HG03103 (cell line): ENCODE results near the gene CSTPP1.
A peak's percentile ranks its signal among the peaks of the same experiment; 100 is the strongest.

ENCODE experiments used
- ATAC-seq: cut with Tn5 transposase; IDR thresholded peaks from one replicate; pipeline ENCODE4 v1.9.1; 2021; ENCODE audit warnings: low read depth; ENCODE audit not compliant: unreplicated experiment

CSTPP1 gene

DNA sequence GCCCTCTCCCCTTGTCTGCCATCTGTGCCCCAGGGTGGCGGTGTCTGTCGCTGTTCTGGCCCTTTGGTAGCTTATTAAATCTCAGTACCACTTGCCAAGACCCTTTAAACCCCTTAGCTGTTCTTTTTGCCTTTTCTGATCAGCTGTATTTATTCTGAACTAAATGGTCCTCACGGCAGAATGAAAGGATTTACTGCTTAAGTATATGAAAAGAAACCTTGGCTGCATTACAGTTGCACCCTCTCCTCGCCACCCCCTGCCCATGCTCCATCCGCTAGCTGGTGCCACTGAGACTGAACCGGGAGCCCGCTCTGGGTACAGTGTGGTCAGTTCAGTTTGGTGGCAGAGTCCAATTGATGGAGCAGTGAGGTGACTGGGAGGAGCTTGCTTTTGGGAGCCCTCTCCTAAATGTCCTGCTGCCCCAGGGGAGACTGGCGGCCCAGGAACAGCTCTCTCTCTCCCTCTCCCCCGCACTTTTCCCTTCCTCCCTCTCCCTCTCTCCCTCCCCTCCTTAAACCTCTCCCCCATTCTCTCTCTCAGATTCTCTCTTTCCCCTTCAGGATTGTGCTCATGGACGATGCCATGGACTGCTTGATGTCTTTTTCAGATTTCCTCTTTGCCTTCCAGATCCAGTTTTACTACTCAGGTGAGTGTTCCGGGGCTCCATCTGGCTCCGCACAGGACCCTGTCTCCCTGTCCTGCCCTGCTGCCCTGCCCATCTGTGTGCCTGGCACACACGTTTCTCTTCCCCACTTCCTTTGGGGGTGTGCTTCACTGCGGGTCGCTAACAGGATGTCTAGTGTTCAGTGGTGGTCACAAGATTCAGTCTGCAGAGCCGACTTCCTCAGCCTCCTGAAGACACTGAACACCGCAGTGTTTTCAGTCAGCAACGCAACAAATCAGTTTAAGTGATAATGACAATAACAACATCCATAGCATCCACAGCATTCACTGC, 218.3 kb downstream of the CSTPP1 start:
- ATAC-seq = no peak

GRCh38 chr11:47155879-47156278, 219.3 kb downstream of the CSTPP1 start:
- ATAC-seq = no peak

DNA sequence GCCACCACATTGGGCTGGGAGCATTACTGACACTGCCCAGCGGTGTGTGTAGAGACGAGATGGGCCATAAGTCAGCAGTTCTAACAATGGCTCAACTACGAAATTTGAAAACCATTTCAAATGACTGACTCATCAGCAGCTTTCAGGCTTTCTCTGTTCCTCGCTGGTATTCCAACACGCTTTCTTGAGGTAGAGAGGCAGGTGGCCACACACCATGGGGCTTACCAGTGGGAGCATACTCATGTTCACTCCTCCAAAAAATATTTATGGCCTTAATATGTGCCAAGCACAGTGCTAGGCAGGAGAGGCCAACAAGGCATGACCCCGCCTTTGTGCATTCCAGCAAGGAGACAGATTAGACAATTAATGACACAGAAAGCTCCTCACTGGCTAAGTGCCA, 219.8 kb downstream of the CSTPP1 start:
- no peak for ATAC-seq

DNA sequence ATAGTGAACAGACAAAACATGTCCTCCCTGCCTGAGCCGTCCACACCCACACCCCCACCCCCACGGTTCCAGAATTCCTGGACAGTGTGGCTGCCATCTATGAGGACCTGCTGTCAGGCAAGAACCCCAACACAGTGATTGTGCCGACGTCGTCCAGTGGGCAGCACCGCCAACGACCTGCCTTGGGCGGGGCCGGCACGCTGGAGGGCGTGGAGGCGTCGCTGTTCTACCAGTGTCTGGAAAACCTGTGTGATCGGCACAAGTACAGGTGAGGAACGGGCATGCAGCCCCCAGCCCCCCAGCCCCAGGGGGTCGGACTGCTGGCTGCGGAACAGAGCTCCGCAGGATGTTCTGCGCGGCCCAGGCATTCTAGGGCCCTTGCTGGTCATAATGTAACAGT, 220.4 kb downstream of the CSTPP1 start:
- no peak for ATAC-seq

GRCh38 chr11:47157805-47158204, 221.2 kb downstream of the CSTPP1 start:
- ATAC-seq = no peak

GRCh38 chr11:47158242-47158641, 221.7 kb downstream of the CSTPP1 start:
- no peak for ATAC-seq

- no peak for ATAC-seq
Observed at GRCh38 chr11:47160753-47161133, 224.2 kb downstream of the CSTPP1 start.

DNA sequence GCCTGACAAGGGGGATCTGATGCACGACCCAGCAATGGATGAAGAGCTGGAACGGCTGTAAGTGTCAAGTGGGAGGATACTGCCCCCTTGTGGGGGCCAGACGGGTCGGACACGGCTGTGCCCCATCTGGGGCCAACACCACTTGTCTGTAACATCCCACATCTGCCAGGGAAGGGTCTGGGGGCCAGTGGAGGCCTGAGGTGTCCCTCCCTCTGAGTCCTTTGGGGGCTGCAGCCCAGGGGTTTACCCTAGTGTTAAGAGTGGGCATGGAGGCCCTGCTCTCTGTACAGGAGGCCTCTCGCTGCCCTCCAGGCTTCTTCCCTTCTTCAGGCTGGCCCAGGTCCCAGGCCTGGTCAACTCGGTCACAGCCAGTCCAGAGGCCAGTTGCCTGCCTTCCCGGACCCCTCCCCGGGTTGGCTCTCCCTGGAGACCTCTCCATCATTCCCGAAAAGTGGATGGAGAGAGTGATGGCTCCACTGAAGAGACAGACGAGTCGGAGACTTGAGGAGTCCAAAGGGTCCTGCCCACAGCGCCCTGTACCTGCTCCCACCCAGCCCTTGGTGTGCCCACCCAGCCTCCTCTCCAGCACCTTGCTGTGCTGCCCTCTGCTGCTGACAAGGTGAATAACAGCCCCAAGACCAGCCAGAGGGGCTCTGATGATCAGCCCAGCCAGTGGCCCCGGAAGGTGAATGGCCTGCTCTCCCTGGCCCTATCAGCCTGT, 224.7 kb downstream of the CSTPP1 start:
- ATAC-seq = peak; percentile 56

- ATAC-seq = no peak
Observed at GRCh38 chr11:47161890-47162289, 225.3 kb downstream of the CSTPP1 start.

DNA sequence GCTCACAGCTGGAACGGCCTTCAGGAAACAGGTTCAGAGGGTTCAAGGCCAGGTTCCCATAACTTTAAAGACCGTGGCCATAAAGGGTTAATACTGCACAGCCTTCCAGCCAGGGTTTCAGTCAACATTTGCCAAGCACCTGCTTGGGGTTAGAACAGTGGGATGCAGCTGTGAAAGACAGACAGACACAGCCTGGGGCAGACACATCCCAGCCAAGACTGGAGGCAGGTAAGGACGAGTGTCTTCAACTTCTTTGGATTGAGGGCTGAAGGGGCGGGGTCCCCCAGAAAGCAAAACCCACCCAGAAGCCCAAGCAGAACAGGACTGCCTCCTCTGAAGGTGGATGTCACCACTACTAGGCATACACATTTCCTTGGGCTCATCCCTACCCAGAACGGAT, 225.9 kb downstream of the CSTPP1 start:
- no peak for ATAC-seq

DNA sequence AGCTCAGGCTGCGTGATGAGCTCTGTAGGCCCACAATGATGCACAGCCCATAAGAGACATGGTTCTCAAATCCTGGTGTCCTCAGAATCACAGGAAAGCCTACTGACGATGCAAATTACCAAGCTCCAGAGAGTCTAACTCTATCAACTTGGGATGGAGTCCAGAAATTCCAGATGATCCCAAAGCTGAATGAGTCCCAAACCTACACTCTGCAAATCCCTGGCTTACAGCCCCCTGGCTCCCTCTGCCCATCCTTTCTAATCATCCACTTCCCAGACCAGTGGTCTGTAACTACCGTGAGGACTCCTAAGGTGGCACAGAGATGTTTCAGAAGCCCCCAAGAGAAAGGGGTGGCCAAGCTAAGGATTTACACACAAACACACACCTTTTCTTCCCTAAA, 226.6 kb downstream of the CSTPP1 start:
- no peak for ATAC-seq

DNA sequence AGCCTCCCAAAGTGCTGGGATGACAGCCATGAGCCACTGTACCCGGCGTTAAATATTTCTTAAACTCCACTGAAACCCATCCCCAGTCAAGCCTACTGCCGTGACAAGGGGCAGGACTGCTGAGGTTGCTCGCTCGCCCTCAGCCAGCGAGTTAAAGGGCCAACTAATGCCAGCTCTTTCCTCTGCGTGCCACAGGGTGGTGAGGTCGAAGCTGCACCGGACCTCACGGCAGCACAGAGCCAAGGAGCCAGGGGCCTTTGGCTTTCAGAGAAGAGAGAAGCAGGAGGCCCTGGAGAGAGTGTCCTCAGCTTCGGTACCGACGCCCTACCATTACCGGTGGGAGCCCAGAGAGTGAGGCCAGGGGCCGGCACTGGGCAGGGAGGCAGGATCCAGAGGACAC, 227.3 kb downstream of the CSTPP1 start:
- ATAC-seq = no peak

GRCh38 chr11:47164321-47164720, 227.8 kb downstream of the CSTPP1 start:
- ATAC-seq = no peak

DNA sequence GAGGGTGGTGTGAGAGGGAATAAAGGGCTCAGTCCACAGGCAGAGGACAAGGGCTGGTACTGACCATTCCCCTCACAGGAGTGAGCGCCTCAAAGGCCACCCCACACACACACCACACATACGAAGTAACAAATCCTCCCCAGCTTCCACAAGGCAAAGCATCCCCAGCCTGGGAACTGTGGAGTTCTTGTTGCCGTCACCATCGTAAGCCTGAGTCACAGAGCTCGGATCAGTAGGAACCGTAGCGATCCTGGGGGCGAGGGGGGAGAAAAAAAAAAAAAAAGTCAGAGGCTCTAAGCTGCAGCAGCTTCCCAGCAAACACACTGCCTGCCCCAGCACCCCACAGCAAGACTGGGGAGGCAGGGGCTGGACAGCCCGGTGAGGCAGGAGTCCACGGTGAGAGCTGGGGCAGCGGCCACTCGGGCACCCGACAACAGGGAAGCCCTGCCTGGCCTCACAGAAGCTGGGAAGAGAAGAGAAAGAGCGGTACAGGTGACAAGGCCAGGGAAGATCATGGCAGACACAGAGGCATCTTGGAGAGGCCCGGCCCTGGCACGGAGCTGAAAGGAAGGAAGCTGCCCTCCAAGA, 228.8 kb downstream of the CSTPP1 start:
- ATAC-seq = no peak

GRCh38 chr11:47166368-47166767, 229.8 kb downstream of the CSTPP1 start:
- no peak for ATAC-seq

- ATAC-seq = no peak
Observed at GRCh38 chr11:47171061-47171838, 234.7 kb downstream of the CSTPP1 start.

GRCh38 chr11:47171856-47172255, 235.3 kb downstream of the CSTPP1 start:
- no peak for ATAC-seq

- no peak for ATAC-seq
Observed at GRCh38 chr11:47172740-47173336, 236.3 kb downstream of the CSTPP1 start.

DNA sequence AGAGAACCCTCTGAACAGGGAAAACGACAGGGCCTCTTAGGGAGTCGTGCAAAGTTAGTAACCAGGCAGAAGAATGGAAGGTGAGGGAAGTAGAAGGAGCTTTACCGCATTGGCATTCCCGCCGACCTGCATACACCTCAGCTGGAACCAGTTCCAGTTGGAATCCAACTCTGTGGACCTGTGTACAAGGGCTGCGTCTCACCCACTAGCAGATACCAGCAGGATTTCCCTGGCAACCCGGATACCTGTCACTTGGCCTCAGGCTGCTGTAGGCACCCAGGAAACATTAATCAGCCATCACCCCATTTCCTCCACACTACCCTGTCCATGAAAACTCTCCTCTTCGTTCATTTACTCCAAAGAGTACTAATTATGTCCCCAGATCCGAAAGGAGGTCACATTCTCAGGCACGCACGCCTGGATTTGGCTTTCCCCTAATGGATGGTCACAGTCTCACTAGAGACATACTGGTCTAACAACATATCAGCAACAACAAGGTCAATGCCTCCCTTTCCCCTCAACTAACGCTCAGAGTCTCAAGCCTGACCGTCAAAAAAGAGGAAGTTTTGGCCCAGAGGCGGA, 239.3 kb downstream of the CSTPP1 start:
- ATAC-seq = no peak
